DND-41 (cell line): ENCODE measurements around the gene EIF4EBP2.

Source experiments
- EZH2 ChIP-seq: IDR thresholded peaks from 3 replicates; pipeline ENCODE4 v1.6.1; 2012; ENCODE audit warnings: borderline replicate concordance, low read depth, mild to moderate bottlenecking, moderate library complexity, low read length, inconsistent platforms; ENCODE audit not compliant: severe bottlenecking
- TF ChIP-seq, protein P1 (sequence below): IDR thresholded peaks from 2 replicates; pipeline ENCODE4 v1.5.1; 2012; ENCODE audit warnings: borderline replicate concordance, low read length, moderate library complexity, mild to moderate bottlenecking; ENCODE audit not compliant: poor library complexity, severe bottlenecking; ENCODE audit errors: extremely low read depth

DNA sequence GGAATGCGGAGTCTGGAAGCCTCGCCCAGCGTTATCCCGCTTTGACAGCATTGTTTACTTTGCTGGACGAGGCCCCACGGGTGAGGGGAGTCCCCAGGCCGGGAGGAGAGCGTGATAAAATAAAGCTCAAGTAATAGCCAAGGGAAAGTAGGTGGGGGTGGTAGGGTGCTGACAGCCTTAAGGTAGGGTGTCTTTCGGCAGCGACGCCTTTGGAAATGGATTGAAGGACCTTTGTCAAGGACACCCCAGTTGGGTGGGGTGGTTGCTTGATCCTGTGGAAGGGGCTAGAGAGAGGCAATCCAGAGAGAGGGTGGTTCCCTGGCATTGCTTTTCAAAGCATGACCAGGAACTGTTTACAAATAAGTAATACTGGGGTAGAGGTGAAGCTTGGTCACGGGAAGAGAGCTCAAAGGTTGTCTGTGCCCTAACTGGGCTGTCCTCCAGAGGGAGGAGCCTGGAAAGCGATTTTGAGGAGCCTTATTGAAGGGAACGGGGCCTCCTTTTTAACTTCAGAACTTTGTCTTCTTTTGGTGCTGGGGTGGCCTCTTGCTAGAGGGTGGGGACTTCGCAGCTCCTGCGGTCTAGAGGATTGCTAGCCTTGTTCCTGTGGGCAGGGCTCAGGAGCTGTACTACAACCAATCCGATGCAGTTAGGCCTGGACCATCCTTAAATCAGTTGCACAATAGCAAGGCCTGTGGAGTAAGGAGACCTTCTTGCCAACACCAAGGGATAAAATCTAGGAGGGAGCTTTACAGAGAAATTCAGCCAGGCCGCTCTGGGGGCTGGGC is 1.3 kb downstream of the EIF4EBP2 start:
- TF ChIP-seq, protein P1, sequence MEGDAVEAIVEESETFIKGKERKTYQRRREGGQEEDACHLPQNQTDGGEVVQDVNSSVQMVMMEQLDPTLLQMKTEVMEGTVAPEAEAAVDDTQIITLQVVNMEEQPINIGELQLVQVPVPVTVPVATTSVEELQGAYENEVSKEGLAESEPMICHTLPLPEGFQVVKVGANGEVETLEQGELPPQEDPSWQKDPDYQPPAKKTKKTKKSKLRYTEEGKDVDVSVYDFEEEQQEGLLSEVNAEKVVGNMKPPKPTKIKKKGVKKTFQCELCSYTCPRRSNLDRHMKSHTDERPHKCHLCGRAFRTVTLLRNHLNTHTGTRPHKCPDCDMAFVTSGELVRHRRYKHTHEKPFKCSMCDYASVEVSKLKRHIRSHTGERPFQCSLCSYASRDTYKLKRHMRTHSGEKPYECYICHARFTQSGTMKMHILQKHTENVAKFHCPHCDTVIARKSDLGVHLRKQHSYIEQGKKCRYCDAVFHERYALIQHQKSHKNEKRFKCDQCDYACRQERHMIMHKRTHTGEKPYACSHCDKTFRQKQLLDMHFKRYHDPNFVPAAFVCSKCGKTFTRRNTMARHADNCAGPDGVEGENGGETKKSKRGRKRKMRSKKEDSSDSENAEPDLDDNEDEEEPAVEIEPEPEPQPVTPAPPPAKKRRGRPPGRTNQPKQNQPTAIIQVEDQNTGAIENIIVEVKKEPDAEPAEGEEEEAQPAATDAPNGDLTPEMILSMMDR, result no peak
- no peak for TF ChIP-seq EZH2
